ENCODE data around the gene C20orf202.

Gene C20orf202

GRCh38 chr20:1202762-1203504 is at the start of gene C20orf202:
C20orf202 (plus strand) TSS chr20:1203454; CDS start chr20:1203586, 132 bp downstream.
- no peak for TF ChIP-seq ZNF274 (IDR thresholded peaks at IDR 0.05; ENCODE audit: low read depth, low read length)
- H3K4me3 ChIP-seq (ENCODE audit: low read length), result no peak within 1 kb of the TSS

- no peak overlapping the region for H3K4me3 ChIP-seq (ENCODE audit: low read length)
Observed at GRCh38 chr20:1154226-1154625, 49.0 kb upstream of the C20orf202 start.

GRCh38 chr20:1154691-1155090 is 48.6 kb upstream of the C20orf202 start:
- no peak for TF ChIP-seq ZNF274 (IDR thresholded peaks at IDR 0.05; ENCODE audit: low read depth, low read length)

More at GRCh38 chr20:1154226-1154625, 49.0 kb upstream of the C20orf202 start:
- TF ChIP-seq ZNF274 (IDR thresholded peaks at IDR 0.05; ENCODE audit: low read depth, low read length), result no peak

GRCh38 chr20:1155342-1155741 is 47.9 kb upstream of the C20orf202 start:
- TF ChIP-seq ZNF274 (IDR thresholded peaks at IDR 0.05; ENCODE audit: low read depth, low read length), result no peak

More at GRCh38 chr20:1154691-1155090, 48.6 kb upstream of the C20orf202 start:
- no peak overlapping the region for H3K4me3 ChIP-seq (ENCODE audit: low read length)

GRCh38 chr20:1160496-1160895 is 42.8 kb upstream of the C20orf202 start:
- TF ChIP-seq ZNF274 (IDR thresholded peaks at IDR 0.05; ENCODE audit: low read depth, low read length), result no peak
- H3K4me3 ChIP-seq (ENCODE audit: low read length), result no peak overlapping the region

More at GRCh38 chr20:1155342-1155741, 47.9 kb upstream of the C20orf202 start:
- H3K4me3 ChIP-seq (ENCODE audit: low read length), result no peak overlapping the region

- TF ChIP-seq ZNF274 (IDR thresholded peaks at IDR 0.05; ENCODE audit: low read depth, low read length), result no peak
- H3K4me3 ChIP-seq (ENCODE audit: low read length), result no peak overlapping the region
Observed at GRCh38 chr20:1160991-1161390, 42.3 kb upstream of the C20orf202 start.

- H3K4me3 ChIP-seq (ENCODE audit: low read length), result no peak overlapping the region
- no peak for TF ChIP-seq ZNF274 (IDR thresholded peaks at IDR 0.05; ENCODE audit: low read depth, low read length)
Observed at GRCh38 chr20:1163105-1163504, 40.1 kb upstream of the C20orf202 start.

GRCh38 chr20:1163653-1164052 is 39.6 kb upstream of the C20orf202 start:
- no peak overlapping the region for H3K4me3 ChIP-seq (ENCODE audit: low read length)
- TF ChIP-seq ZNF274 (IDR thresholded peaks at IDR 0.05; ENCODE audit: low read depth, low read length), result no peak

GRCh38 chr20:1164871-1165270 is 38.4 kb upstream of the C20orf202 start:
- TF ChIP-seq ZNF274 (IDR thresholded peaks at IDR 0.05; ENCODE audit: low read depth, low read length), result no peak

GRCh38 chr20:1165521-1165920 is 37.7 kb upstream of the C20orf202 start:
- no peak for TF ChIP-seq ZNF274 (IDR thresholded peaks at IDR 0.05; ENCODE audit: low read depth, low read length)
- no peak overlapping the region for H3K4me3 ChIP-seq (ENCODE audit: low read length)

More at GRCh38 chr20:1164871-1165270, 38.4 kb upstream of the C20orf202 start:
- no peak overlapping the region for H3K4me3 ChIP-seq (ENCODE audit: low read length)

GRCh38 chr20:1165941-1166340 is 37.3 kb upstream of the C20orf202 start:
- H3K4me3 ChIP-seq (ENCODE audit: low read length), result no peak overlapping the region
- no peak for TF ChIP-seq ZNF274 (IDR thresholded peaks at IDR 0.05; ENCODE audit: low read depth, low read length)

GRCh38 chr20:1166948-1167720 is 36.1 kb upstream of the C20orf202 start:
- H3K4me3 ChIP-seq (ENCODE audit: low read length), result no peak overlapping the region
- no peak for TF ChIP-seq ZNF274 (IDR thresholded peaks at IDR 0.05; ENCODE audit: low read depth, low read length)

- no peak for TF ChIP-seq ZNF274 (IDR thresholded peaks at IDR 0.05; ENCODE audit: low read depth, low read length)
- no peak overlapping the region for H3K4me3 ChIP-seq (ENCODE audit: low read length)
Observed at GRCh38 chr20:1169224-1169623, 34.0 kb upstream of the C20orf202 start.

- no peak overlapping the region for H3K4me3 ChIP-seq (ENCODE audit: low read length)
- no peak for TF ChIP-seq ZNF274 (IDR thresholded peaks at IDR 0.05; ENCODE audit: low read depth, low read length)
Observed at GRCh38 chr20:1171461-1172093, 31.7 kb upstream of the C20orf202 start.

All from GM08714 (cell line).